Effector memory CD4-positive, alpha-beta T cell (primary cell): ENCODE measurements around the gene CTSO.

ENCODE experiments used
- DNase-seq, 3 donors: peaks; one replicate each; pipeline ENCODE4 v3.0.0-alpha.2; 2020
- H3K27ac ChIP-seq: 2 replicates; pipeline ENCODE4 v1.7.0; 2013; ENCODE audit warnings: mild to moderate bottlenecking, low read length, moderate library complexity; ENCODE audit not compliant: insufficient read depth, poor library complexity, severe bottlenecking
- H3K27me3 ChIP-seq: replicated peaks from 2 replicates; pipeline ENCODE4 v1.7.0; 2013; ENCODE audit warnings: mild to moderate bottlenecking, low read length; ENCODE audit not compliant: insufficient read depth, control insufficient read depth, poor library complexity, severe bottlenecking
- H3K36me3 ChIP-seq: 2 replicates; pipeline ENCODE4 v1.7.0; 2013; ENCODE audit warnings: mild to moderate bottlenecking, low read length, moderate library complexity; ENCODE audit not compliant: control insufficient read depth, insufficient read depth
- H3K4me1 ChIP-seq: 2 replicates; pipeline ENCODE4 v1.7.0; 2013; ENCODE audit warnings: low read length, mild to moderate bottlenecking; ENCODE audit not compliant: control insufficient read depth, insufficient read depth, poor library complexity, severe bottlenecking
- H3K4me3 ChIP-seq: 2 replicates; pipeline ENCODE4 v1.7.0; 2013; ENCODE audit warnings: low read length, low read depth, mild to moderate bottlenecking; ENCODE audit not compliant: insufficient read depth, poor library complexity, severe bottlenecking
- H3K9me3 ChIP-seq: 2 replicates; pipeline ENCODE4 v1.7.0; 2013; ENCODE audit warnings: mild to moderate bottlenecking, low read length, moderate library complexity; ENCODE audit not compliant: control insufficient read depth

The CTSO gene

DNA sequence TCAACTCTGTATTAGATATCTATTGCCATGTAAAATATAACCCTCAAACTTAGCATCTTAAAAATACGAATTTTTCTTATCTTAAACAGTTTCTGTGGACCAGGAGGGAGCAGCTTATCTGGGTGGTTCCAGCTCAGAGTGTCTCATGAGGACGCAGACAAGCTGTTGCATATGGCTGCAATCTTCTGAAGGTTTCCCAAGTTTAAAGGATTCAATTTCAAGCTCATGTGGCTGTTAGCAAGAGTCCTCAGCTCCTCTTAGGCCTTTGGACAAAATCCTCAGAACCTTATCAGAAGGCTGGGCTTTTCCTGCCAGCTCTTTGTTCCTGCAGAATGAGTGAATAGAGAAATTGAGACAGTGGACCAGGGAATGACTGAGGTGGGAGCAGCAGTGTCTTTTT lies 2.8 kb upstream of the CTSO start:
- no peaks in the 10 kb centered on the region for H3K9me3 ChIP-seq
- H3K4me1 ChIP-seq = no peaks in the 10 kb centered on the region
- no peak overlapping the region for H3K27ac ChIP-seq
- H3K27me3 ChIP-seq = no peaks in the 10 kb centered on the region
- no peak for DNase-seq
- no peaks in the 10 kb centered on the region for H3K36me3 ChIP-seq
- H3K4me3 ChIP-seq = no peak overlapping the region

DNA sequence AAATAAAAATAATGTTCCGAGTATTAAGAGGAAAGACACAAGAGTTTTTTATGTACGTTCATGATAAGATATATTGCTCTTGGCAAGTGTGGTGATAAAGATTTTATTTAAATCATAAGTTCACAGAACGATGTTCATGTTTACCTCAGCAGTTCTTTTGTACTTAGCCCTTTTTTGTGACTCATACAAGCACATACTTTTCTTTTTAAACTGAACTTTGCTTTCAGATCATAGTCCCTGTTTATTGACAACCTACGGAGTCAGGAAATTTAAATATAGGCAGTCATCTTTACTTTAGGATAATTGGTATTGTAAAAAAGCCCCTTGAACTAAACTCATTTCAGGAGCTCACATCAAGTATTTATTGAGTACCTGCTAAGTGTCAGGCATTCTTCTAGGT lies 1.3 kb upstream of the CTSO start:
- Histone ChIP-seq H3K4me1 (no peaks in the 10 kb centered on the region), H3K27me3 (no peaks in the 10 kb centered on the region), H3K36me3 (no peaks in the 10 kb centered on the region), H3K27ac (no peak overlapping the region), H3K4me3 (no peak overlapping the region), H3K9me3 (no peaks in the 10 kb centered on the region)
- no peak for DNase-seq

DNA sequence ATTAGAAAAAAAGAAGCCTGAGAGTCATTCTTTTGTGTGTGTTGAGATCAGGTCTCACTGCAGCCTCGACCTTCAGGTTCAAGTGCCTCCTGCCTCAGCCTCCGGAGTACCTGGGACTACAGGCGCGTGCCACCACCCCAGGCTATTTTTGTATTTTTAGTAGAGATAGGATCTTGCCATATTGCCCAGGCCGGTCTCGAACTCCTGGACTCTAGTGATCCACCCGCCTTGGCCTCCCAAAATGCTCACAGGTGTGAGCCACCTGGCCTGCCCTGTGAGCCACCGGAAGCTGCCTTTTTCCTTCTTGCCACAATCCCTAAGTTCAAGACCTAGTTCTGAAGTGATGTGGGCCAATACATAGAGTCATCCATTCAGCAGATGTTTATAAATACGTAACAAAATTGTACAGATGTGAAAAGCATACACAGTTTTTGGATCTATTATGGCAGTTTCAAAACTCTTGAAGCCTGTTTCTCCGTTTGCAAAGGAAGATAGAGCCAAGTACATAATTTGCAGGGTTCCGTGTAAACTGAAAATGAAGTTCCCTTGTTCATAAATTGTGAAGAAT lies 536 bp upstream of the CTSO start:
- H3K4me3 ChIP-seq = peak overlapping the region; percentile 94
- H3K27ac ChIP-seq = peak overlapping the region; percentile 82
- no peaks in the 10 kb centered on the region for H3K4me1 ChIP-seq
- no peaks in the 10 kb centered on the region for H3K9me3 ChIP-seq
- DNase-seq = no peak
- no peaks in the 10 kb centered on the region for H3K36me3 ChIP-seq
- H3K27me3 ChIP-seq = no peaks in the 10 kb centered on the region

DNA sequence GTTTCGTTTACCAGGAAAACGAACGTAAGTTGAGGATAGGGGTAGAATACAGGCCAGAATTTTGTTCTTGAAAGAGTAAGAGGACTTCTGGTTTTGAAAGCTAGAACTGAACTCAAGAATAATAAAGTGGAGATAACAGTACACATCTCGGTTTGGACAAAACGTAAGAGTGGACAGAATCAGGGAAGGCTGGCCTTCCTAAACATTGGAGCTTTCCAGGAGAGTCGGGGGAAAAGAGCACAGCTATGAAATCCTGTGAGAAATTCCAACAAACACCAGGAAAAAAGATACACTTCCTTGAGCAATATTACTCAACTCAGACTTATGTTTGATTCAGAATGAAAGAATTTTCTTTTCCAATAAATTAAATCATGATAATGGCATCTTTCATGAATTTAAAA lies 1.2 kb downstream of the CTSO start:
- H3K36me3 ChIP-seq = no peaks in the 10 kb centered on the region
- H3K4me1 ChIP-seq = no peaks in the 10 kb centered on the region
- H3K27me3 ChIP-seq = no peaks in the 10 kb centered on the region
- no peak for DNase-seq
- no peaks in the 10 kb centered on the region for H3K9me3 ChIP-seq
- H3K27ac ChIP-seq = no peak overlapping the region
- H3K4me3 ChIP-seq = no peak overlapping the region

DNA sequence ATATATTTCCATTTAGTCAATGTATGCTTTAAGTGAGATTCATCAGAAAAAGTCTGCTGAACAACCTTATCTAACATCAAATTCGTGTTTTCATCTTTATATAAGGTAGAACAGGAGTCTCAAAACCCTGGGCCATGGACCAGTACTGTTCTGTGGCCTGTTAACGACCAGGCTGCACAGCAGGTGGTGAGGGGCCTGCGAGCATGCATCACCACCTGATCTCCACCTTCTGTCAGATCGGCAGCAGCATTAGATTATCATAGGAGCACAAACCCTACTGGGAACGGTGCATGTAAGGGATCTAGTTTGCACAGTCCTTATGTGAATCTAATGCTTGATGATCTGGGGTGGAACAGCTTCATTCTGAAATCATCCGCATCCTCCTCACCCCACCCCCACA lies 3.2 kb downstream of the CTSO start:
- Histone ChIP-seq H3K4me3 (no peak overlapping the region), H3K36me3 (no peaks in the 10 kb centered on the region), H3K4me1 (no peaks in the 10 kb centered on the region), H3K27me3 (no peaks in the 10 kb centered on the region), H3K27ac (no peak overlapping the region), H3K9me3 (no peaks in the 10 kb centered on the region)
- no peak for DNase-seq

DNA sequence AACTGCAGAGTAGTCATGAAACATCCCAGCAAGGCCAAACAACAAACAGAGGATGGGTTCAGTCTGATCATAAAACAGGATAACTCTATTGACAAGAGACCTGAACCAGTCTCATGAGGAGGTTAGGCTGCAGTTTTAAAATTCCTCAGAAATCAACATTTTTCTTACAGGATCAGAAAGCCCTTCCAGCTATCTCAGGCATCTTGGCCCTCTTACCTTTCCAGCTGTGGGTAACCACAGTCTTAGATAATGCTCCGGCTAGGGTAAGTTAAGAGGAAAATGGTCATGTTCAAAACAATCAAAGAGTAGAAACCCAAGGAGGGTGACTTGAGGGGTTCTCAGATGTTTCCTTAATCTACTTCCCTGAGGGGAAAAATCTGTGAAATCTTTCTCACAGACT lies 5.1 kb downstream of the CTSO start:
- no peaks in the 10 kb centered on the region for H3K4me1 ChIP-seq
- no peaks in the 10 kb centered on the region for H3K36me3 ChIP-seq
- no peak overlapping the region for H3K27ac ChIP-seq
- no peak overlapping the region for H3K4me3 ChIP-seq
- H3K9me3 ChIP-seq = no peaks in the 10 kb centered on the region
- no peaks in the 10 kb centered on the region for H3K27me3 ChIP-seq
- no peak for DNase-seq

DNA sequence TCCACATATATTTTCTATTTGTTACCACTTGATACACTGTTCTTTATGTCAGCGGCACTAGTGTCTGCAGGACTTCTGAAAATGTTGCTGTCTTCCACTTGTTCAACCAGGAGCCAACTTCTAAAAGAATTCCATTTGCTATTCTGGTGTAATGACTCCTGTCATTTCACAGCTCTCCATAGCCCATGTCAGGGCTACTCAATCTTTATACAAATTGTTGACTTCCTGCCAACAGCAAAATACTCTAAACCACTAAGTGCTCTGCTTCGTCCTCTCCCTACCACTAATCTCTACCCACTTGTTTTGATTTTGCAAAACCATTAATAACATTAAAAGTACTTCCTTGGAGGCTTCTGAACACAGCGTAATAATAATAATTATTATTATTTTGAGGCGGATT lies 7.2 kb downstream of the CTSO start:
- DNase-seq = no peak

DNA sequence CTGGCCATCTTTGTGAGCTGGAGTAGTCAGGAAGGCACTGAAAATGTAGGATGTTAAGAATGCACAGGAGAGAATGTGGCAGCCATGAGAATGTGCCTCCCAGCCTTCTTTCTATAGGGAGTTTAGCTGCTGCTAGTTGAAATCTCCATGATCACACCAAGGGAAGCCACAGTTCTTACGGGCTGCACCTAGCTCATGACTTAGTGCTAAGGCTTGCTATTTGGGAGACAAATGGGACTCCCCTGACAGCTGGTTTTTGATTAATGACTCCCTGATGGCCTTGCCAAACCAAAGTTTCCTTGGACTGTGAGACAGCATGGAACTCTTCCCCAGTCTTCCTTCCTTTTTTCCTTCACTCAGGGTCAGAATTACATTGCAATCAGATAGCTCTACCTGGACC lies 9.2 kb downstream of the CTSO start:
- H3K9me3 ChIP-seq = no peaks in the 10 kb centered on the region
- H3K4me3 ChIP-seq = no peak overlapping the region
- H3K4me1 ChIP-seq = no peaks in the 10 kb centered on the region
- no peak for DNase-seq
- no peaks in the 10 kb centered on the region for H3K27me3 ChIP-seq
- H3K36me3 ChIP-seq = peaks cover 7% of the 10 kb centered on the region
- H3K27ac ChIP-seq = no peak overlapping the region

More for the DNA sequence above, 7.2 kb downstream of the CTSO start:
- no peaks in the 10 kb centered on the region for H3K4me1 ChIP-seq
- H3K4me3 ChIP-seq = no peak overlapping the region
- H3K36me3 ChIP-seq = peaks cover 7% of the 10 kb centered on the region
- no peak overlapping the region for H3K27ac ChIP-seq
- H3K9me3 ChIP-seq = no peaks in the 10 kb centered on the region
- no peaks in the 10 kb centered on the region for H3K27me3 ChIP-seq

DNA sequence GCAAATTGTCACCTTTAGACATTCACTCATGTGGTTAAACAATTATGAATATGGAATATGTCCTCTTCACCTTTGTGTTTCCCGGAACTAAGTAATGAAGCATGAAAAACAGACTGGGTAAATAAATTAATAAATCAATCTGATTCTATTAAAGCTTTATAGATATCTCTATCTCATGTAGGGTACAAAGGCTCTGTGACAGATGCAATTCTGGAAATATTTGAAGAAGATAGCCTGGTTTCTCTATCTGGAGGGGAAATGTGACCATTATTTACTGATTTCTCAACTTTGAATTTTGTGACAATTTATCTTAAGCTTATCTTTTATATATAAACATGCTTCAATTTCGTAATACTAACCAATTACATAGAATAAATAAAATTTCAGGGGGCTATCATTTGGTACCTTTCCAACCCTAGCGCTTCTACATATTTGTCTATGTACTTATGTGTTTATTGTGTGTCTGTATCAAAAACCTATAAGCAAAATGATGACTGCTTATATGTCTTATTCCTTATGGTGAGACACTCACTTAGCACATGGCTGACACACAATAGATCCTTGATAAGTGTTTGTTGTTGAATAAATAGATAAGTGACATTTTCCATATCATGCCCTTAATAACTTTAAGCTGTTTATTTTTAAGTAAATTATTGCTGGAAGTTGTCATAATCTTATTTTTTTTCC lies 9.9 kb downstream of the CTSO start:
- H3K27ac ChIP-seq = no peak overlapping the region
- no peak overlapping the region for H3K4me3 ChIP-seq
- DNase-seq = no peak
- H3K4me1 ChIP-seq = no peaks in the 10 kb centered on the region
- H3K36me3 ChIP-seq = peaks cover 7% of the 10 kb centered on the region
- H3K27me3 ChIP-seq = no peaks in the 10 kb centered on the region
- H3K9me3 ChIP-seq = no peaks in the 10 kb centered on the region

DNA sequence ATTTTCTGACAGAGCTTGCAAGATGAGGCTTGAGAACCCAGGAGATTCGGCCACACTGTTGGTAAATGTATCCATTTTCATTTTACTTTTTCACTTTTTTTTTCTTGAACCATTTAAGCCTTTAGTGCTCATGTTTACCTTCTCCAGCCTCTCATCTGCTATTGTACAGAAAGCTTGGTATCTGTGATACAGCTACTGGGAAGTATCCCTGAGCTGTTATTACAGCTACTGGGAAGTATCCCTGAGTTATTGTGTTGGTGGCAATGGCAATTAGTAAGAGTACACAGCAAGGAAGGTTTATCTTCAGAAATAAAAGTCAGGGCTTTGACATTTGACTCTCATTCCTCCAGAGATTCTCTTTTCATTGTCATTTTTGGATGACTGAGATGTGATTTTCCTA lies 11.8 kb downstream of the CTSO start:
- Histone ChIP-seq H3K4me3 (no peak overlapping the region), H3K27me3 (no peaks in the 10 kb centered on the region), H3K9me3 (no peaks in the 10 kb centered on the region), H3K36me3 (peaks cover 7% of the 10 kb centered on the region), H3K4me1 (no peaks in the 10 kb centered on the region), H3K27ac (no peak overlapping the region)
- no peak for DNase-seq
